Thyroid gland (tissue), 4 donors: ENCODE measurements around the gene TNP2.

Experiments
- CTCF ChIP-seq, 6 experiments: fragments of 200-600 bp in 3 of 6; fragments of 450-650 bp in 3 of 6; sonication (generic) in 3 of 6; IDR thresholded peaks; one replicate each; pipeline ENCODE4 v1.5.1; 2016 to 2019; ENCODE audit warnings: antibody characterized with exemption in 6 of 6, mild to moderate bottlenecking in 2 of 6, inconsistent platforms in 1 of 6, moderate library complexity in 1 of 6
- POLR2A ChIP-seq, 2 donors: fragments of 450-650 bp; IDR thresholded peaks; one replicate each; pipeline ENCODE4 v1.6.1; 2017; ENCODE audit warnings: antibody characterized with exemption in 2 of 2, mild to moderate bottlenecking in 2 of 2, moderate library complexity in 1 of 2

GRCh38 chr16:11315510-11315909, 46.4 kb upstream of the TNP2 start:
- TF ChIP-seq CTCF (IDR thresholded peaks at IDR 0.05) (peak in 5 of 6 experiments; percentile 23 to 57 (median 46)), POLR2A (IDR thresholded peaks at IDR 0.05) (no peak)
